BJ (cell line): ENCODE measurements around the gene CDK5. TPM values are rescaled to one million over a fixed set of nuclear protein-coding genes. Genes with fewer than 3 reads are reported as not detected.

Source experiments
- CTCF ChIA-PET: fragments of 350-600 bp; formaldehyde crosslinking; extraction: SDS; loops from one replicate; lab custom pipeline; 2021; ENCODE audit warnings: antibody characterized with exemption, inconsistent platforms; lab: Yijun Ruan, JAX
- POLR2A ChIA-PET: fragments of 300-600 bp; sonication (Branson Sonifier 250); formaldehyde crosslinking; extraction: SDS; loops from one replicate; lab custom pipeline; 2021; ENCODE audit warnings: antibody characterized with exemption; lab: Charles Lee
- DNase-seq: peaks from one replicate; pipeline ENCODE4 v3.0.0-alpha.2; 2011; ENCODE audit warnings: low read depth
- H3K27me3 ChIP-seq: 2 replicates; pipeline ENCODE4 v1.6.0; 2011; ENCODE audit warnings: low read length; ENCODE audit not compliant: control insufficient read depth, insufficient read depth
- H3K36me3 ChIP-seq: 2 replicates; pipeline ENCODE4 v1.5.1; 2011; ENCODE audit warnings: low read length; ENCODE audit not compliant: control insufficient read depth, insufficient read depth
- H3K4me3 ChIP-seq: 2 replicates; pipeline ENCODE4 v1.5.1; 2011; ENCODE audit warnings: low read depth, mild to moderate bottlenecking, control low read depth, low read length
- CTCF ChIP-seq: IDR thresholded peaks from 2 replicates; pipeline ENCODE4 v1.5.1; 2011; ENCODE audit warnings: low read depth, mild to moderate bottlenecking, control low read depth, inconsistent platforms, low read length, moderate library complexity; ENCODE audit not compliant: insufficient read depth
- polyA plus RNA-seq: library from polyadenylated mRNA; depleted of rRNA; stranded (reverse); fragments of >200 nt; gene quantifications from 2 replicates; pipeline ENCODE4 v1.2.3, GENCODE V29; 2011

The CDK5 gene
- polyA plus RNA-seq, 1 experiment = 33.2 TPM

- Histone ChIP-seq H3K27me3 (no peaks in the 10 kb centered on the region), H3K36me3 (peaks cover 13% of the 10 kb centered on the region), H3K4me3 (peak overlapping the region; percentile 76)
- no peak for TF ChIP-seq CTCF
- DNase-seq = no peak
- ChIA-PET CTCF (interaction anchor here (0.6 to 2.5 kb wide), 14 partner anchors 11 to 79 kb away, joined by 3 to 6 read pairs (median 3); partner anchors contain the start of gene FASTK), POLR2A (no interaction called here)
Measured at GRCh38 chr7:151060416-151061212, 2.9 kb upstream of the CDK5 start.

GRCh38 chr7:151060113-151060415 lies 2.4 kb upstream of the CDK5 start:
- ChIA-PET POLR2A (no interaction called here), CTCF (interaction anchor here (0.7 to 2.5 kb wide), 8 partner anchors 11 to 79 kb away, joined by 3 to 6 read pairs (median 4); partner anchors contain the start of gene FASTK)
- Histone ChIP-seq H3K4me3 (peak overlapping the region; percentile 76), H3K36me3 (peaks cover 8% of the 10 kb centered on the region), H3K27me3 (no peaks in the 10 kb centered on the region)
- DNase-seq = no peak
- TF ChIP-seq CTCF = no peak

- Histone ChIP-seq H3K27me3 (no peaks in the 10 kb centered on the region), H3K4me3 (peak within 1 kb of the TSS; percentile 76), H3K36me3 (peaks cover 4% of the 10 kb centered on the region)
- ChIA-PET POLR2A (no interaction called here), CTCF (interaction anchor here (0.7 to 2.5 kb wide), 10 partner anchors 12 to 80 kb away, joined by 3 to 7 read pairs (median 4); partner anchors contain the start of gene FASTK)
- TF ChIP-seq CTCF = peak; percentile 59
- DNase-seq = no peak
Measured at GRCh38 chr7:151059367-151060112, 1.8 kb upstream of the CDK5 start, which contains the start of gene SLC4A2. SLC4A2 (plus strand) TSS chr7:151059589; CDS start chr7:151061988, 2,399 bp downstream.

- H3K36me3 ChIP-seq = 0 out of 2 replicates have a peak, but pooled peaks cover 1% of the 10 kb centered on the region
- CTCF ChIA-PET = interaction anchor here (1.1 to 1.6 kb wide), 3 partner anchors 26 to 52 kb away, joined by 4 to 7 read pairs (median 5); no protein-coding TSS in a partner anchor
- no peaks in the 10 kb centered on the region for H3K27me3 ChIP-seq
- DNase-seq = no peak
- H3K4me3 ChIP-seq = peak overlapping the region; percentile 76
- POLR2A ChIA-PET = interaction anchor here (0.7 kb wide), 1 partner anchor 22 kb away, joined by 3 read pairs; the partner anchor contains the start of gene FASTK
- TF ChIP-seq CTCF = no peak
Measured at GRCh38 chr7:151058781-151059366, 1.2 kb upstream of the CDK5 start.
